Measurements from ENCODE around the gene EVA1C. TPM values are rescaled to one million over a fixed set of nuclear protein-coding genes. Genes with fewer than 3 reads are reported as not detected.
A peak's percentile ranks its signal among the peaks of the same experiment; 100 is the strongest.

EVA1C gene
- total and polyA plus RNA-seq, 2 donors (not counting 1 experiment from before 2014, with no cell fraction given) = 2.4 to 4.6 TPM

DNA sequence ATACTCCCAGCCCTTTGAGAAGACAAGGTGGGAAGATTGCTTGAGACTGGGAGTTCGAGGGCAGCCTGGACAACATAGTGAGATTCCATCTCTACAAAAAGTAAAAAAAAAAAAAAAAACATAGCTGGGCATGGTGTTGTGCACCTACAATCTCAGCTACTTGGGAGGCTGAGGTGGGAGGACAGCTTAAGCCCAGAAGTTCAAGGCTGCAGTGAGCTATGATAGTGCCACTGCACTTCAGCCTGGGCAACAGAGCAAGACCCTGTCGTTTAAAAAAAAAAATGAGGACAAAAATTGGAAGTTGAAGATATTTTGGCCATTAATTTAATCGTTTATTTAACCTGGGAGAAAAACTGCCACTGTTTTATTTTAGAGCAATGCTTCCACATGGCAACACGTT is 20.8 kb upstream of the EVA1C start:
- peaks cover 5% of the 10 kb centered on the region for H3K36me3 ChIP-seq (ENCODE audit: control insufficient read depth, insufficient read depth, low read length)
- no peak for TF ChIP-seq EZH2 (IDR thresholded peaks at IDR 0.05; ENCODE audit: low read length, missing control alignments)
- H3K9ac ChIP-seq (ENCODE audit: insufficient read depth, low read length) = no peak overlapping the region
- peaks cover 53% of the 10 kb centered on the region for H3K79me2 ChIP-seq (ENCODE audit: control insufficient read depth, insufficient read depth, low read length)
- no peak for DNase-seq (ENCODE audit: low read depth in 2 of 2)
- H3K9me3 ChIP-seq (ENCODE audit: control insufficient read depth, insufficient read depth, low read depth, low read length) = no peaks in the 10 kb centered on the region
- no peaks in the 10 kb centered on the region for H3K27me3 ChIP-seq (ENCODE audit: control insufficient read depth, insufficient read depth, low read length)
- H3K4me2 ChIP-seq (ENCODE audit: extremely low read depth, insufficient read depth, low read length) = peak overlapping the region; percentile 87
- no peak overlapping the region for H3K27ac ChIP-seq (ENCODE audit: insufficient read depth, low read length)
- H4K20me1 ChIP-seq (ENCODE audit: control insufficient read depth, extremely low read depth, insufficient read depth, low read length) = no peaks in the 10 kb centered on the region
- no peak overlapping the region for H2AFZ ChIP-seq (ENCODE audit: low read length)
- peaks cover 5% of the 10 kb centered on the region for H3K4me1 ChIP-seq (ENCODE audit: control insufficient read depth, extremely low read depth, insufficient read depth, low read length)
- H3K4me3 ChIP-seq (replicated peaks in 1 of 4; ENCODE audit: control extremely low read depth in 1 of 4, insufficient read depth in 1 of 4, low read depth in 3 of 4, low read length in 4 of 4) = peak overlapping the region; percentile 72 to 98 (median 91)

DNA sequence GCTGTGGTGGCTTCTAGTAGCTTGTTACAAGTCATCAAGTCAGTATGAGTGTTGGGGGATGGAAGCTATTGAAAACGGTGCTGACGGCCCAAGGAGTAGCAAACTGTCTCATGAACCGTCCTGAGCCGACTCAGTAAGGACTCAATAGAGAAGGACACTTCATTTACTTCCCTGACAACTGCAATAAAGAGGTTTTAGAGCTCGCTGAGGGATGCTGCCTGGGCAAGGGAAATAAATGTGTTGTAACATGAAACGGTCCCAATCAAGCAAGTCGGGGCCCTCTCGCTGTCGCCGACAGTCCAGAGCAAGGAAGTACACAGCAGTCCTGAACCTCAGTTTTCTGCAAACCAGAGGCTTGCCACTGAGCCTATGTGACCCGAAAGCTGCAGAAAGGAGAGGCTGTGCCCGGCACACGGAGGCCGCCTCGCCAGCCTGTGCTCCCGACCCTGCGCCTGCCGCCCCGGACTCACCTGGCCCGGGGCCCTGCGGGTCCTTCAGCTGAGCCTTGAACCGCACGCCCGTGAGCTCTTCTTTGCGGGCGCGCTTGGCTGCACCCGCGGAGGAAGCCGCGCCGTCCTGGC is 20.1 kb upstream of the EVA1C start:
- peak overlapping the region; percentile 72 to 98 (median 91) for H3K4me3 ChIP-seq (replicated peaks in 1 of 4; ENCODE audit: control extremely low read depth in 1 of 4, insufficient read depth in 1 of 4, low read depth in 3 of 4, low read length in 4 of 4)
- H4K20me1 ChIP-seq (ENCODE audit: control insufficient read depth, extremely low read depth, insufficient read depth, low read length) = no peaks in the 10 kb centered on the region
- peaks cover 5% of the 10 kb centered on the region for H3K36me3 ChIP-seq (ENCODE audit: control insufficient read depth, insufficient read depth, low read length)
- H3K4me2 ChIP-seq (ENCODE audit: extremely low read depth, insufficient read depth, low read length) = peak overlapping the region; percentile 87
- H3K27ac ChIP-seq (ENCODE audit: insufficient read depth, low read length) = peak overlapping the region; percentile 18
- H3K9ac ChIP-seq (ENCODE audit: insufficient read depth, low read length) = peak overlapping the region; percentile 76
- peaks cover 46% of the 10 kb centered on the region for H3K79me2 ChIP-seq (ENCODE audit: control insufficient read depth, insufficient read depth, low read length)
- H2AFZ ChIP-seq (ENCODE audit: low read length) = peak overlapping the region; percentile 55
- no peaks in the 10 kb centered on the region for H3K27me3 ChIP-seq (ENCODE audit: control insufficient read depth, insufficient read depth, low read length)
- TF ChIP-seq, protein P1, sequence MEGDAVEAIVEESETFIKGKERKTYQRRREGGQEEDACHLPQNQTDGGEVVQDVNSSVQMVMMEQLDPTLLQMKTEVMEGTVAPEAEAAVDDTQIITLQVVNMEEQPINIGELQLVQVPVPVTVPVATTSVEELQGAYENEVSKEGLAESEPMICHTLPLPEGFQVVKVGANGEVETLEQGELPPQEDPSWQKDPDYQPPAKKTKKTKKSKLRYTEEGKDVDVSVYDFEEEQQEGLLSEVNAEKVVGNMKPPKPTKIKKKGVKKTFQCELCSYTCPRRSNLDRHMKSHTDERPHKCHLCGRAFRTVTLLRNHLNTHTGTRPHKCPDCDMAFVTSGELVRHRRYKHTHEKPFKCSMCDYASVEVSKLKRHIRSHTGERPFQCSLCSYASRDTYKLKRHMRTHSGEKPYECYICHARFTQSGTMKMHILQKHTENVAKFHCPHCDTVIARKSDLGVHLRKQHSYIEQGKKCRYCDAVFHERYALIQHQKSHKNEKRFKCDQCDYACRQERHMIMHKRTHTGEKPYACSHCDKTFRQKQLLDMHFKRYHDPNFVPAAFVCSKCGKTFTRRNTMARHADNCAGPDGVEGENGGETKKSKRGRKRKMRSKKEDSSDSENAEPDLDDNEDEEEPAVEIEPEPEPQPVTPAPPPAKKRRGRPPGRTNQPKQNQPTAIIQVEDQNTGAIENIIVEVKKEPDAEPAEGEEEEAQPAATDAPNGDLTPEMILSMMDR (conservative IDR thresholded peaks at IDR 0.05 in 1 of 2, IDR thresholded peaks at IDR 0.05 in 1 of 2; ENCODE audit: low read depth in 1 of 2, low read length in 2 of 2) = no peak
- TF ChIP-seq EZH2 (IDR thresholded peaks at IDR 0.05; ENCODE audit: low read length, missing control alignments) = no peak
- peaks cover 5% of the 10 kb centered on the region for H3K4me1 ChIP-seq (ENCODE audit: control insufficient read depth, extremely low read depth, insufficient read depth, low read length)
- no peaks in the 10 kb centered on the region for H3K9me3 ChIP-seq (ENCODE audit: control insufficient read depth, insufficient read depth, low read depth, low read length)
- peak in 1 of 2 donors; percentile 16 for DNase-seq (ENCODE audit: low read depth in 2 of 2)

DNA sequence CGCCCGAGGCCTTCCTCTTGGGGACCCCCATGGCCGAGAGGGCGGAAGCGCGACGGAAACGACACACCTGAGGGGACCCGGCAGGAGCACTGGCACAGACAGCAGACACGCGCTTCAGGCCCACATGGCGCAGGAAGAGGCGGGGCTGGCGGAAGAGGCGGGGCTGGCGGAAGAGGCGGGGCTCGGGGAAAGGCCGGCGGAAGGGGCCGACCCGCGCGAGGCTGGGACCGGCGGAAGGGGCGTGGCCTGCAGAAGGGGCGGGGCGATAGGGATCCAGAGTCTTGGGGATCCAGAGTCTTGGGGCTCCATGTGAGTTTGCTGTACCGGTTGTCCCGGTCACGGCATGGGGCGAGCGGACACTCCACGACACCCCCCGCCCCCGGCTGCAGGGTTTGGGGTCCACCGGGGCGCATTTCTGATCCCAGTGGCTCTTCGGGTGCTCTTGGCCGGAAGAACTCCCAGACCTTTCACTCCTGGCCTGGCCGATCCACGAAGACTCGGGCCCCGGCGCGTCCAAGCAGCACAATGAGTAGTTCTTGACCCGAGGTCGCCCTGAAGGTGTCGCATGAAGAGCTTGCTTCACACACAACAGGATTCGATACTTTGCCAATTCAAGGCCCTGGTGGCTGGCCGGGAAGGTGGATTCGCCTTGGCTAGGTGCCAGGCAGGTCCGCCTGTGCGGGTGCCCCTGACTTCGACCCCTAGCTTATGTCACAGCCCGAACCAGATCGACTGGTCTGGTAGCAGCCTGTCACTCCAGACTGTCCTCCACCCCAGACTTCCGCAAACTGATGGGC is 19.4 kb upstream of the EVA1C start, which contains the start of gene URB1:
TSS of gene URB1 (minus strand) at position 133 of the 797 bp plus-strand sequence. CDS start at position 31, 102 bp downstream.
- Histone ChIP-seq H3K4me2 (ENCODE audit: extremely low read depth, insufficient read depth, low read length) (peak within 1 kb of the TSS; percentile 92), H3K4me3 (replicated peaks in 1 of 4; ENCODE audit: control extremely low read depth in 1 of 4, insufficient read depth in 1 of 4, low read depth in 3 of 4, low read length in 4 of 4) (peak within 1 kb of the TSS; percentile 72 to 98 (median 91)), H3K4me1 (ENCODE audit: control insufficient read depth, extremely low read depth, insufficient read depth, low read length) (peaks cover 5% of the 10 kb centered on the region), H4K20me1 (ENCODE audit: control insufficient read depth, extremely low read depth, insufficient read depth, low read length) (no peaks in the 10 kb centered on the region), H3K9me3 (ENCODE audit: control insufficient read depth, insufficient read depth, low read depth, low read length) (no peaks in the 10 kb centered on the region), H3K27ac (ENCODE audit: insufficient read depth, low read length) (peak within 1 kb of the TSS; percentile 81), H3K36me3 (ENCODE audit: control insufficient read depth, insufficient read depth, low read length) (peaks cover 3% of the 10 kb centered on the region), H3K27me3 (ENCODE audit: control insufficient read depth, insufficient read depth, low read length) (no peaks in the 10 kb centered on the region), H3K9ac (ENCODE audit: insufficient read depth, low read length) (peak within 1 kb of the TSS; percentile 76), H2AFZ (ENCODE audit: low read length) (peak within 1 kb of the TSS; percentile 93), H3K79me2 (ENCODE audit: control insufficient read depth, insufficient read depth, low read length) (peaks cover 40% of the 10 kb centered on the region)
- peak; percentile 73 to 81 for DNase-seq (ENCODE audit: low read depth in 2 of 2)
- no peak for TF ChIP-seq EZH2 (IDR thresholded peaks at IDR 0.05; ENCODE audit: low read length, missing control alignments)
